Measurements from ENCODE around the gene PLCD1.
"Not testable (repeated sequence)": the region's sequence is repeated elsewhere in the genome, so short reads cannot be mapped to it uniquely, and the experiment has no call there.

PLCD1 gene

DNA sequence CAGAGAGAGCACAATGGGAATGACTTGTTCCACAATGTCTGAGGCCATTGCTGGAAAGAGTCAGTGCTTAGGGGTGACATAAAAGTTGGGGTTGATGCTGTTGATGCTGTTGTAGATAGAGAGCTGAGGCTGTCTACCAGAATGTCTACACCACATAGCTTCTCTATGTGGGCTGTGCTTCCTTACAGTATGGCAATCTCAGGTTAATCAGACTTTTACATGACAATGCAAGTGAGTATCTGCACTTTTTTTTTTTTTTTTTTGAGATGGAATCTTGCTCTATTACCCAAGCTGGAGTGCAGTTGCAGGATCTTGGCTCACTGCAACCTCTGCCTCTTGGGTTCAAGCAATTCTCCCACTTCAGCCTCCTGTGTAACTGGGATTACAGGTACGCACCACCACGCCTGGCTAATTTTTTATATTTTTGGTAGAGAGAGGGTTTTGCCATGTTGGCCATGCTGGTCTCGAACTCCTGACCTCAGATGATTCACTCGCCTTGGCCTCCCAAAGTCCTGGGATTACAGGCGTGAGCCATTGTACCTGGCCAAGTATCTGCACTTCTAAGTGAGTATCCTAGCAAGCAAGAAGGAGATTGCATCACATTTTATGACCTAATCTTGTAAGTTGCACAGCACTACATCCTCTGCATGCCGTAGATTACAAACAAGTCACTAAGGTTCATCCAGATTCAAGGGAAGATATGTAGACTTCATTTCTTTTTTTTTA, 38.2 kb upstream of the PLCD1 start:
- no peak overlapping the region for H3K4me2 ChIP-seq (ENCODE audit: low read depth, low read length, poor library complexity, severe bottlenecking)
- no peak overlapping the region for H3K4me3 ChIP-seq (ENCODE audit: low read length, poor library complexity, severe bottlenecking)
- H3F3A ChIP-seq (ENCODE audit: low read depth) = no peaks in the 10 kb centered on the region
- H3K4me1 ChIP-seq (ENCODE audit: insufficient read depth, low read length, poor library complexity, severe bottlenecking) = no peaks in the 10 kb centered on the region
- H3K36me3 ChIP-seq (ENCODE audit: insufficient read depth, low read length) = no peaks in the 10 kb centered on the region
- no peaks in the 10 kb centered on the region for H3K27me3 ChIP-seq (ENCODE audit: insufficient read depth, low read length, poor library complexity, severe bottlenecking)
- TF ChIP-seq, protein P1, sequence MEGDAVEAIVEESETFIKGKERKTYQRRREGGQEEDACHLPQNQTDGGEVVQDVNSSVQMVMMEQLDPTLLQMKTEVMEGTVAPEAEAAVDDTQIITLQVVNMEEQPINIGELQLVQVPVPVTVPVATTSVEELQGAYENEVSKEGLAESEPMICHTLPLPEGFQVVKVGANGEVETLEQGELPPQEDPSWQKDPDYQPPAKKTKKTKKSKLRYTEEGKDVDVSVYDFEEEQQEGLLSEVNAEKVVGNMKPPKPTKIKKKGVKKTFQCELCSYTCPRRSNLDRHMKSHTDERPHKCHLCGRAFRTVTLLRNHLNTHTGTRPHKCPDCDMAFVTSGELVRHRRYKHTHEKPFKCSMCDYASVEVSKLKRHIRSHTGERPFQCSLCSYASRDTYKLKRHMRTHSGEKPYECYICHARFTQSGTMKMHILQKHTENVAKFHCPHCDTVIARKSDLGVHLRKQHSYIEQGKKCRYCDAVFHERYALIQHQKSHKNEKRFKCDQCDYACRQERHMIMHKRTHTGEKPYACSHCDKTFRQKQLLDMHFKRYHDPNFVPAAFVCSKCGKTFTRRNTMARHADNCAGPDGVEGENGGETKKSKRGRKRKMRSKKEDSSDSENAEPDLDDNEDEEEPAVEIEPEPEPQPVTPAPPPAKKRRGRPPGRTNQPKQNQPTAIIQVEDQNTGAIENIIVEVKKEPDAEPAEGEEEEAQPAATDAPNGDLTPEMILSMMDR (conservative IDR thresholded peaks at IDR 0.05; ENCODE audit: low read length) = no peak
- no peak for TF ChIP-seq EZH2phosphoT487 (IDR thresholded peaks at IDR 0.05; ENCODE audit: borderline replicate concordance)
- H3K79me2 ChIP-seq (ENCODE audit: insufficient read depth, low read length) = no peaks in the 10 kb centered on the region
- H3K9me3 ChIP-seq (ENCODE audit: insufficient read depth, low read depth, low read length) = no peaks in the 10 kb centered on the region
- H3K9ac ChIP-seq (ENCODE audit: low read depth, low read length, poor library complexity, severe bottlenecking) = no peak overlapping the region
- no peak overlapping the region for H2AFZ ChIP-seq (ENCODE audit: low read length)
- no peaks in the 10 kb centered on the region for H4K20me1 ChIP-seq (ENCODE audit: insufficient read depth, low read length, poor library complexity, severe bottlenecking)
- no peaks in the 10 kb centered on the region for H3K9me2 ChIP-seq (replicated peaks; ENCODE audit: low read depth, low read length)

DNA sequence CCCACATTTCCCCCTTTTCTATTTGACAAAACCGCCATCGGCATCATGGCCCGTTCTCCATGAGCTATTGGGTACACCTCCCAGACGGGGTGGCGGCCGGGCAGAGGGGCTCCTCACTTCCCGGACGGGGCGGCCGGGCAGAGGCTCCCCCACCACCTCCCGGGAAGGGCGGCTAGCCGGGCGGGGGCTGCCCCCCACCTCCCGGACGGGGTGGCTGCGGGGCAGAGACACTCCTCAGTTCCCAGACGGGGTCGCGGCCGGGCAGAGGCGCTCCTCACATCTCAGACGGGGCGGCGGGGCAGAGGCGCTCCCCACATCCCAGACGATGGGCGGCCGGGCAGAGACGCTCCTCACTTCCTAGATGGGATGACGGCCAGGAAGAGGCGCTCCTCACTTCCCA, 35.0 kb upstream of the PLCD1 start:
- H3K4me1 ChIP-seq (ENCODE audit: insufficient read depth, low read length, poor library complexity, severe bottlenecking); H3K79me2 ChIP-seq (ENCODE audit: insufficient read depth, low read length); H3K4me3 ChIP-seq (ENCODE audit: low read length, poor library complexity, severe bottlenecking); H4K20me1 ChIP-seq (ENCODE audit: insufficient read depth, low read length, poor library complexity, severe bottlenecking); H3K9ac ChIP-seq (ENCODE audit: low read depth, low read length, poor library complexity, severe bottlenecking); H3K9me3 ChIP-seq (ENCODE audit: insufficient read depth, low read depth, low read length); H3K36me3 ChIP-seq (ENCODE audit: insufficient read depth, low read length); H3K4me2 ChIP-seq (ENCODE audit: low read depth, low read length, poor library complexity, severe bottlenecking); H2AFZ ChIP-seq (ENCODE audit: low read length); H3F3A ChIP-seq (ENCODE audit: low read depth); H3K27me3 ChIP-seq (ENCODE audit: insufficient read depth, low read length, poor library complexity, severe bottlenecking); H3K9me2 ChIP-seq (replicated peaks; ENCODE audit: low read depth, low read length): not testable (repeated sequence)

DNA sequence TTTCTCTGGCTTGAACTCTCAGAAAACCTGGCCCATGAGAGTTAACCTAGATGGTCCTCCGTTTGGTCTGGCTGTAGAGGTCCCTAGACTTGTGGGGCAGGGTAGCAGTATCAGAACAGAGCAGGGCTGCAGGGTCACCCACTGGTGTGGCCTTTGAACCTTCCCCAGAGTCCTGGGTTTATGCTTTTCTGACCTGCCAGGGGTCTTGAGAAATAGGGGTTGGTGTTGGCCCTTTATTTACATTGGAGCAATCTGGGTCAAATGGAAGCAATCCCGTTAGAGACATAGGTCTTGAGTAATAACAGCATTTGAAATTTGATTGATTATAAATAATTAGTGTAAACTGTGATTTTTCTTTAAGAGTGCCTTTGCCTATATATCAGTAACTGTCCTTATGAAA, 33.4 kb upstream of the PLCD1 start:
- Histone ChIP-seq H3K9me3 (ENCODE audit: insufficient read depth, low read depth, low read length) (no peaks in the 10 kb centered on the region), H3K4me3 (ENCODE audit: low read length, poor library complexity, severe bottlenecking) (no peak overlapping the region), H4K20me1 (ENCODE audit: insufficient read depth, low read length, poor library complexity, severe bottlenecking) (no peaks in the 10 kb centered on the region), H3K36me3 (ENCODE audit: insufficient read depth, low read length) (no peaks in the 10 kb centered on the region), H3K79me2 (ENCODE audit: insufficient read depth, low read length) (no peaks in the 10 kb centered on the region), H3F3A (ENCODE audit: low read depth) (no peaks in the 10 kb centered on the region), H2AFZ (ENCODE audit: low read length) (no peak overlapping the region), H3K4me2 (ENCODE audit: low read depth, low read length, poor library complexity, severe bottlenecking) (no peak overlapping the region), H3K9me2 (replicated peaks; ENCODE audit: low read depth, low read length) (no peaks in the 10 kb centered on the region), H3K4me1 (ENCODE audit: insufficient read depth, low read length, poor library complexity, severe bottlenecking) (no peaks in the 10 kb centered on the region), H3K27me3 (ENCODE audit: insufficient read depth, low read length, poor library complexity, severe bottlenecking) (no peaks in the 10 kb centered on the region), H3K9ac (ENCODE audit: low read depth, low read length, poor library complexity, severe bottlenecking) (no peak overlapping the region)
- TF ChIP-seq, protein P1 (conservative IDR thresholded peaks at IDR 0.05; ENCODE audit: low read length) = no peak
- no peak for TF ChIP-seq EZH2phosphoT487 (IDR thresholded peaks at IDR 0.05; ENCODE audit: borderline replicate concordance)

DNA sequence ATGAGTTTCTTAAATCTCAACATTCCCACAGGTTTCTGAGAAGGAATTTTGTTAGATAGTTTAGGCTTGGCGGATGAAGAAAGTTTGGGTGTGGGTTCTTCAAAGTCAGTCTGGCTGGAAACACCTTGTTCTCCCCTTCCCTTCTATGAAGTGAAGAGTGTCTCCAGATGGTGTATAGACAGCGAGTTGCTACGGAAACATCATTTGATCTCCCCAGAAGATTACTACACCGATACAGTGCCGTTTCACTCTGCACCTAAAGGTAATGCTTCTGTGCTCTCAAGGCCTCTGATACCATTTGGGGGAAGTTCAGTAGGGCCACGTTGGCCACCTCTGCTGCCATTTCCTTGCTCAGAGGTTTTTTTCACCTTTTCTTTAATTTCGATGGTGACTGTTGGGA, 30.1 kb upstream of the PLCD1 start:
- Histone ChIP-seq H3K9me3 (ENCODE audit: insufficient read depth, low read depth, low read length) (no peaks in the 10 kb centered on the region), H3F3A (ENCODE audit: low read depth) (no peaks in the 10 kb centered on the region), H3K9me2 (replicated peaks; ENCODE audit: low read depth, low read length) (no peaks in the 10 kb centered on the region), H4K20me1 (ENCODE audit: insufficient read depth, low read length, poor library complexity, severe bottlenecking) (no peaks in the 10 kb centered on the region), H2AFZ (ENCODE audit: low read length) (no peak overlapping the region), H3K27me3 (ENCODE audit: insufficient read depth, low read length, poor library complexity, severe bottlenecking) (no peaks in the 10 kb centered on the region), H3K4me2 (ENCODE audit: low read depth, low read length, poor library complexity, severe bottlenecking) (no peak overlapping the region), H3K79me2 (ENCODE audit: insufficient read depth, low read length) (no peaks in the 10 kb centered on the region), H3K4me3 (ENCODE audit: low read length, poor library complexity, severe bottlenecking) (no peak overlapping the region), H3K36me3 (ENCODE audit: insufficient read depth, low read length) (no peaks in the 10 kb centered on the region), H3K4me1 (ENCODE audit: insufficient read depth, low read length, poor library complexity, severe bottlenecking) (no peaks in the 10 kb centered on the region), H3K9ac (ENCODE audit: low read depth, low read length, poor library complexity, severe bottlenecking) (no peak overlapping the region)
- no peak for TF ChIP-seq EZH2phosphoT487 (IDR thresholded peaks at IDR 0.05; ENCODE audit: borderline replicate concordance)
- TF ChIP-seq, protein P1 (conservative IDR thresholded peaks at IDR 0.05; ENCODE audit: low read length) = no peak
